ENCODE data around the gene CAPN13.

Gene CAPN13

DNA sequence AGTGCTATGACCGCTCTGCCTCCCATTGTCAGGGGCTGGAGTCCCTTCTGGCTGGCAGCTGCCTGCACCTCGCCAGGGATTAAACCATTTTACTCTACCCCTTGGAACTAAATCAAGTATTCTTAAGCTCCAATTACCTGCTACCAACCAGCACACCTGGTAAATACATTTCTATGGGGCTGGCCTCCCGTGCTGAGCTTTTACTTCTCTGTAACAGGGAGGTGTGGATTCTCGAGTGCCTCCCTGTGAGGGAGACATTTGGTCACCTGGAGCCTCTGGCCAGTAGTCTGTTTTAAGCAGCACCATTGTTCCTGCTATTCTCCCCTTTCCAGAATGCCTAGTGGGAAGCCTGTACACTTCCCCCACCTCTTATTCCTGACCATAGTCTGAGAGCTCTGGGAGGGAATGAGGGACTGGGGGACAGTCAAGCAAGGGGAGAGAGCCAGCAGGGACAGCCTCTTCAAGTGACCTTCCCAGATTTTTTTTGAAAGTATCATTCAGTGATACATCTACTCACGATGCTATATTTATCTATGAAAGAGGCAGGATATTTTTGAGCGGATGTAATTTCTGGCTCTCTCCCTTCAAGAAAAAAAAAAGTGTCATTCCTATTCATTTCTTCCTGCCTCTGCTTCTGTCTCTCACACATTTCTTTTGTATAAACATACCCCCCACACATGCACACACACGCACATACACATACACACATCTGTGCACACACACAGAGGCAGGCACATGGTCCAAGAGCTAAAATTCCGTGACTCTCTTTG is 112.8 kb downstream of the CAPN13 start:
- no peak overlapping the region for H3K4me2 ChIP-seq
- TF ChIP-seq Cebpa-rat (IDR thresholded peaks at IDR 0.05) = no peak
- peaks cover 0 to 12% (median 9%) of the 10 kb centered on the region in 11 experiments; a peak in 10 of 22 replicates for H3K9me3 ChIP-seq (replicated peaks in 1 of 11)
- no peaks in the 10 kb centered on the region for H3K4me1 ChIP-seq
- no peak overlapping the region for H3K27ac ChIP-seq
- H4K20me1 ChIP-seq = no peaks in the 10 kb centered on the region
- H3K4me3 ChIP-seq = no peak overlapping the region
- no peak overlapping the region for H3K9ac ChIP-seq
- no peaks in the 10 kb centered on the region for H3K36me3 ChIP-seq
- no peaks in the 10 kb centered on the region for H3K27me3 ChIP-seq

DNA sequence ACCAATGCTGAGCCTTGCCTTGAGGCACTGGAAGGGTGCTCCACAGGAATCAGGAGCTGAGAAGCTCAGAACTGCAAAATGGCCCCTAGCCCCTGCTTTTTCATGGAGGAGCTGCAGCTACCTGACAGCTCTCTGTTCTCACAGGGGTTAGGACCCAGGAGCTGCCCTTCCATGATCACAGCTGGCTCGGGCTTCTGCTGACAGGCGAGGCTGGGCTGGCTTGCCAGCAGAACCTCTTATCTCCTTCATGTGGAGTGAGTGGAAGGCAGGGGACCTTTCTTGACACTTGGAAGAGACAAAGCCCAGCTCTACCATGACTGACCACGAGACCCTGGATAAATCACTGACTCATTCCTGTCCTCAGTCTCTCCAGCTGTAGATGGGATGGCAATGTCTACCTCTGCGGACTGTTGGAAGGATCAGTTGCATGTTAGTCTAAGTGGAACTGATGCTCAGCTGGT is 113.4 kb downstream of the CAPN13 start:
- H4K20me1 ChIP-seq = no peaks in the 10 kb centered on the region
- TF ChIP-seq Cebpa-rat (IDR thresholded peaks at IDR 0.05) = no peak
- no peaks in the 10 kb centered on the region for H3K36me3 ChIP-seq

DNA sequence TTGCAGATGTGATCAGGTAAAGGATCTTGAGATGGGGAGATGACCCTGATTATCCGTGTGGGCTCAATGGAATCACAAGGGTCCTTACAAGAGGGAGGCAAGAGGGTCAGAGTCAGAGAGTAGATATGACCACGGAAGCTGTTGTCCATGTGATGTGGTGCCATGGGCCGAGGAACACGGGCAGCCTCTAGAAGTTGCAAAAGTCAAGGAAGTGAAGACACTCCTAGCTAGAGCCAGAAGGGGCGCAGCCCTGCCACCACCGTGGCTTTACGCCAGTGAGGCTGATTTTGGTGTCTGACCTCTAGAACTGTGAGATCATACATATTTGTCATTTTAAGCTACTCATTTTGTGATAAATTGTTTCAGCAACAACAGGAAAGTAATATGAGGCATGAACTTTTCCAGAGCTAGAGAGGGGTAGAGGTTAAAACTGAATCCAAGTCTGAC is 114.4 kb downstream of the CAPN13 start:
- Histone ChIP-seq H3K4me1 (no peaks in the 10 kb centered on the region), H3K4me3 (no peak overlapping the region), H3K27me3 (no peaks in the 10 kb centered on the region), H3K4me2 (no peak overlapping the region), H3K36me3 (no peaks in the 10 kb centered on the region), H3K27ac (no peak overlapping the region), H3K9ac (no peak overlapping the region), H4K20me1 (no peaks in the 10 kb centered on the region), H3K9me3 (replicated peaks in 1 of 11) (peaks cover 0 to 8% (median 6%) of the 10 kb centered on the region in 11 experiments; a peak in 10 of 22 replicates)
- no peak for TF ChIP-seq Cebpa-rat (IDR thresholded peaks at IDR 0.05)

More for the DNA sequence above, 113.4 kb downstream of the CAPN13 start:
- Histone ChIP-seq H3K27ac (no peak overlapping the region), H3K4me2 (no peak overlapping the region), H3K9ac (no peak overlapping the region), H3K4me1 (no peaks in the 10 kb centered on the region), H3K9me3 (replicated peaks in 1 of 11) (peaks cover 0 to 12% (median 9%) of the 10 kb centered on the region in 11 experiments; a peak in 10 of 22 replicates), H3K27me3 (no peaks in the 10 kb centered on the region), H3K4me3 (no peak overlapping the region)

GRCh38 chr2:30691948-30692828 is 115.1 kb downstream of the CAPN13 start:
- Histone ChIP-seq H4K20me1 (no peaks in the 10 kb centered on the region), H3K9me3 (replicated peaks in 1 of 11) (peaks cover 0 to 1% (median 0%) of the 10 kb centered on the region in 11 experiments; a peak in 2 of 22 replicates), H3K4me2 (no peak overlapping the region), H3K4me3 (no peak overlapping the region), H3K27ac (no peak overlapping the region), H3K36me3 (no peaks in the 10 kb centered on the region), H3K4me1 (no peaks in the 10 kb centered on the region), H3K27me3 (no peaks in the 10 kb centered on the region), H3K9ac (no peak overlapping the region)
- no peak for TF ChIP-seq Cebpa-rat (IDR thresholded peaks at IDR 0.05)

DNA sequence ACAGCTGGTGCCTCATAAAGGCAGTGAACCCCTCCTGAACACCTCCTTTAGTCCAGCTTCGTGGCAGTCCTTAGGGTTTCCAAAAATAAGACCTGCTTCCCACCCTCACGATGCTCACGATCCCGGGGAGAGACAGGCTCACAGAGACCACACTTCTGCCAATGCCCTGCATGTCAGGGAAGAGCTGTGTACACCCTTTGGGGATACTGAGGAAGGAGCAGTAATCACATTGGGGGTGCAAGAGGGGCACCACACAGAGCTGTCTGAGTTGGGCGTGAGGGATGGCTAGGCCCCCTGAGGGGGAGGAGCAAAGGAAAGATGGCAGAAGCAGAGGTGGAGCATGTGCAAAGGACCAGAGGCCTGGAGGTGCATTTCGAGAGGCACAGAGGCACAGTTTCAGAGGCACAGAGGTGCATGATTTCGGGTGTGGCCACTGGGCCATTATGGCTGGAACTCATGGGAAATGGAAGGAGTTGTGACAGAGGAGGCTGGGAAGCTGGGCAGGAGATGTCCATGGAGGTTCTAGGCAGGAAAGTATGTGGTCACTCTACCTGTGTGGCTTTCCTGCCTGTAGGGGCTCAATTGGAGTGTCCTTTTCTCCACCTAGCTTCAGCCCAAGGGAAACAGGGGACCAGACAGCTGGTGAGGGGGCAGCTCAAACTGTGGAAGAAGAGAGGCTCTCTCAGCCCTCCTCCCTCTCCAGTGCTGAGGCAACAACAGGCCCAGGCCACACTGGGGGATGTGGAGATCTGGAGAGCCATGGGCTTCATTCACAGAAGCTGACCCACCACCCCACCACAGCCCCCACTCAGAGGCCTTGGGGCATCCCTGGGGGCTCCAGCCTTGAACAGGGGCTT is 115.9 kb downstream of the CAPN13 start:
- H3K4me1 ChIP-seq = no peaks in the 10 kb centered on the region
- no peak overlapping the region for H3K27ac ChIP-seq
- no peaks in the 10 kb centered on the region for H3K36me3 ChIP-seq
- no peaks in the 10 kb centered on the region for H3K27me3 ChIP-seq
- no peak overlapping the region for H3K4me3 ChIP-seq
- no peaks in the 10 kb centered on the region for H4K20me1 ChIP-seq
- H3K4me2 ChIP-seq = no peak overlapping the region
- no peaks in the 10 kb centered on the region for H3K9me3 ChIP-seq (replicated peaks in 1 of 11)
- no peak for TF ChIP-seq Cebpa-rat (IDR thresholded peaks at IDR 0.05)
- H3K9ac ChIP-seq = no peak overlapping the region

GRCh38 chr2:30690126-30690561 is 117.1 kb downstream of the CAPN13 start:
- no peak overlapping the region for H3K9ac ChIP-seq
- no peaks in the 10 kb centered on the region for H3K9me3 ChIP-seq (replicated peaks in 1 of 11)
- no peaks in the 10 kb centered on the region for H3K36me3 ChIP-seq
- no peaks in the 10 kb centered on the region for H4K20me1 ChIP-seq
- no peak overlapping the region for H3K4me2 ChIP-seq
- H3K4me3 ChIP-seq = no peak overlapping the region
- no peaks in the 10 kb centered on the region for H3K4me1 ChIP-seq
- H3K27me3 ChIP-seq = no peaks in the 10 kb centered on the region
- no peak overlapping the region for H3K27ac ChIP-seq
- TF ChIP-seq Cebpa-rat (IDR thresholded peaks at IDR 0.05) = no peak

- no peak overlapping the region for H3K4me2 ChIP-seq
- no peak overlapping the region for H3K27ac ChIP-seq
- H3K9ac ChIP-seq = no peak overlapping the region
- no peaks in the 10 kb centered on the region for H3K9me3 ChIP-seq (replicated peaks in 1 of 11)
- H3K4me3 ChIP-seq = no peak overlapping the region
- no peak for TF ChIP-seq Cebpa-rat (IDR thresholded peaks at IDR 0.05)
- H4K20me1 ChIP-seq = no peaks in the 10 kb centered on the region
- H3K27me3 ChIP-seq = no peaks in the 10 kb centered on the region
- H3K36me3 ChIP-seq = no peaks in the 10 kb centered on the region
- no peaks in the 10 kb centered on the region for H3K4me1 ChIP-seq
Observed at GRCh38 chr2:30689496-30690125, 117.6 kb downstream of the CAPN13 start.

DNA sequence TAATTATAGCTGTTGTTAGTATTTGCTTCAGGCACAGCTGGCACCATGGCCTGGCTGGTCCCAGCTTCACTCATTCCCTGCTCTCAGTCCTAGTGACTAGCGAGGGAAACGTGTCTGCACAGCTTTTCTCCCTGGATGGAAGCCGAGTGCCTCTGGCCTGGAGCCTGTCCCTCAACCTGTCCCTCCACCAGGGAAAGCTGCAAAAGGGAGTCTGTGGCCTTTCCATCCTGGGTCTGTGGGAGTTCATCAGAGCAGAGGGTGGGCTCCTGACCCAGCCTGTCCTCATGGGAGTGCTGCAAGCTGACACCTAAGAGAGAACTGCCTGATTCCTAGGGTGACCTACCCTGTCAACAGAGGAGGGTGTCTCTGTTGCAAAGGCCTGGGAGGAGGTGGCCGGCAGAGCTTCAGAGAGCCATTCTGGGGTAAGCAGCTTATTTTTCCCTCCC is 118.3 kb downstream of the CAPN13 start:
- H3K36me3 ChIP-seq = no peaks in the 10 kb centered on the region
- no peak for TF ChIP-seq Cebpa-rat (IDR thresholded peaks at IDR 0.05)
- H3K27ac ChIP-seq = no peak overlapping the region
- H3K9me3 ChIP-seq (replicated peaks in 1 of 11) = no peaks in the 10 kb centered on the region
- H3K4me1 ChIP-seq = no peaks in the 10 kb centered on the region
- no peak overlapping the region for H3K4me3 ChIP-seq
- H4K20me1 ChIP-seq = no peaks in the 10 kb centered on the region
- no peaks in the 10 kb centered on the region for H3K27me3 ChIP-seq
- H3K4me2 ChIP-seq = no peak overlapping the region
- no peak overlapping the region for H3K9ac ChIP-seq
